ENCODE data around the gene ABHD16B. TPM values are rescaled to one million over a fixed set of nuclear protein-coding genes. Genes with fewer than 3 reads are reported as not detected.
A peak's percentile ranks its signal among the peaks of the same experiment; 100 is the strongest.

The ABHD16B gene
- total RNA-seq: not detected in 2 replicates

DNA sequence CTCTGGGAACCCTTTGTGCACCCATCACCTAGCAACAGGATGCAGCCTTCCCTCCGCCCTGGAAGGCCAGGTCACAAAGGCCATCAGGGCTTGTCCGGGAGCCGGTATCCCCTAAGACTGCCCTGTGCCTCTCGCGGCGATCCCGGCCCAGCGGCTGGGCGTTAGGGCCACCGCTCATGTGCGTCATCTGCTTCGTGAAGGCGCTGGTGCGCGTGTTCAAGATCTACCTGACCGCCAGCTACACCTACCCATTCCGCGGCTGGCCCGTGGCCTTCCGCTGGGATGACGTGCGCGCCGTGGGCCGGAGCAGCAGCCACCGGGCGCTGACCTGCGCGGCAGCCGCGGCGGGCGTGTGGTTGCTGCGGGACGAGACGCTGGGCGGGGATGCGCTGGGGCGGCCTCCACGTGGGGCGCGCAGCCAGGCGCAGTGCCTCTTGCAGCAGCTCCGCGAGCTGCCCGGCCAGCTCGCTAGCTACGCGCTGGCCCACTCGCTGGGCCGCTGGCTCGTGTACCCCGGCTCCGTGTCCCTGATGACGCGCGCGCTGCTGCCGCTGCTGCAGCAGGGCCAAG lies at the start of gene ABHD16B:
ABHD16B (plus strand) TSS at position 134 of the 570 bp plus-strand sequence; CDS start at position 177, 43 bp downstream.
- Histone ChIP-seq H3K4me1 (ENCODE audit: insufficient read depth, low read length) (peaks cover 31% of the 10 kb centered on the region), H3K27ac (ENCODE audit: low read depth, low read length) (no peak within 1 kb of the TSS), H3K4me2 (ENCODE audit: insufficient read depth, low read length) (no peak within 1 kb of the TSS), H3K9me3 (ENCODE audit: low read depth, low read length) (no peaks in the 10 kb centered on the region), H3K36me3 (ENCODE audit: insufficient read depth, low read length) (peaks cover 6% of the 10 kb centered on the region), H4K20me1 (ENCODE audit: insufficient read depth, low read length) (peaks cover 16% of the 10 kb centered on the region), H3K4me3 (ENCODE audit: insufficient read depth, low read length) (no peak within 1 kb of the TSS), H3K79me2 (ENCODE audit: insufficient read depth, low read length) (peaks cover 42% of the 10 kb centered on the region), H2AFZ (ENCODE audit: low read length) (no peak within 1 kb of the TSS), H3K27me3 (ENCODE audit: insufficient read depth, low read length) (no peaks in the 10 kb centered on the region)
- peak; percentile 51 for DNase-seq (ENCODE audit: insufficient read length, low spot score, missing footprints)
- TF ChIP-seq, protein P1, sequence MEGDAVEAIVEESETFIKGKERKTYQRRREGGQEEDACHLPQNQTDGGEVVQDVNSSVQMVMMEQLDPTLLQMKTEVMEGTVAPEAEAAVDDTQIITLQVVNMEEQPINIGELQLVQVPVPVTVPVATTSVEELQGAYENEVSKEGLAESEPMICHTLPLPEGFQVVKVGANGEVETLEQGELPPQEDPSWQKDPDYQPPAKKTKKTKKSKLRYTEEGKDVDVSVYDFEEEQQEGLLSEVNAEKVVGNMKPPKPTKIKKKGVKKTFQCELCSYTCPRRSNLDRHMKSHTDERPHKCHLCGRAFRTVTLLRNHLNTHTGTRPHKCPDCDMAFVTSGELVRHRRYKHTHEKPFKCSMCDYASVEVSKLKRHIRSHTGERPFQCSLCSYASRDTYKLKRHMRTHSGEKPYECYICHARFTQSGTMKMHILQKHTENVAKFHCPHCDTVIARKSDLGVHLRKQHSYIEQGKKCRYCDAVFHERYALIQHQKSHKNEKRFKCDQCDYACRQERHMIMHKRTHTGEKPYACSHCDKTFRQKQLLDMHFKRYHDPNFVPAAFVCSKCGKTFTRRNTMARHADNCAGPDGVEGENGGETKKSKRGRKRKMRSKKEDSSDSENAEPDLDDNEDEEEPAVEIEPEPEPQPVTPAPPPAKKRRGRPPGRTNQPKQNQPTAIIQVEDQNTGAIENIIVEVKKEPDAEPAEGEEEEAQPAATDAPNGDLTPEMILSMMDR (IDR thresholded peaks at IDR 0.05; ENCODE audit: extremely low read depth, low read depth, low read length): no peak

DNA sequence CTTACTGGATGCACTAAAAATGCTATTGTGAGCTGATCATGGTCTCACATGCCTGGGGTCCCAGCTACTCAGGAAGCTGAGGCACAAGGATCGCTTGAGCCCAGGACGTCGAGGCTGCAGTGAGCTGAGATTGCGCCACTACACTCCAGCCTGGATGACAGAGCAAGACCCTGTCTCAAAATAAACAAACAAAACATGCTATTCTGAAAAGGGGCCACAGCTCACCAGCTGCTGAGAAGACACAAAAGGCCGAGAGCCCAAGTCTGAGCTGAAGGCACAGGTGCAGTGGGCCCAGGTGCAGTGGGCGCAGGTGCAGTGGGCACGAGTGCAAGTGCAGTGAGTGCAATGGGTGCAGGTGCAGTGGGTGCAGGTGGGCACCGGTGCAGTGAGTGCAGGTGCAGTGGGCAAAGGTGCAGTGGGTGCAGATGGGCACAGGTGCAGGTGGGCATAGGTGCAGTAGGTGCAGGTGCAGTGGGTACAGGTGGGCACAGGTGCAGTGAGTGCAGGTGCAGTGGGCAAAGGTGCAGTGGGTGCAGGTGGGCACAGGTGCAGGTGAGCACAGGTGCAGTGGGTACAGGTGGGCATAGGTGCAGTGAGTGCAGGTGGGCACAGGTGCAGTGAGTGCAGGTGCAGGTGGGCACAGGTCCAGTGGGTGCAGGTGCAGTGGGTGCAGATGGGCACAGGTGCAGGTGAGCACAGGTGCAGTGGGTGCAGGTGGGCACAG lies 46.2 kb upstream of the ABHD16B start:
- Histone ChIP-seq H3K27ac (ENCODE audit: low read depth, low read length) (no peak overlapping the region), H4K20me1 (ENCODE audit: insufficient read depth, low read length) (peaks cover 4% of the 10 kb centered on the region), H3K4me3 (ENCODE audit: insufficient read depth, low read length) (no peak overlapping the region), H3K36me3 (ENCODE audit: insufficient read depth, low read length) (no peaks in the 10 kb centered on the region), H3K4me2 (ENCODE audit: insufficient read depth, low read length) (no peak overlapping the region), H2AFZ (ENCODE audit: low read length) (no peak overlapping the region), H3K9me3 (ENCODE audit: low read depth, low read length) (no peaks in the 10 kb centered on the region), H3K4me1 (ENCODE audit: insufficient read depth, low read length) (peaks cover 2% of the 10 kb centered on the region), H3K79me2 (ENCODE audit: insufficient read depth, low read length) (no peaks in the 10 kb centered on the region), H3K27me3 (ENCODE audit: insufficient read depth, low read length) (no peaks in the 10 kb centered on the region)
- peak; percentile 80 for DNase-seq (ENCODE audit: insufficient read length, low spot score, missing footprints)
- TF ChIP-seq, protein P1 (IDR thresholded peaks at IDR 0.05; ENCODE audit: extremely low read depth, low read depth, low read length): no peak

DNA sequence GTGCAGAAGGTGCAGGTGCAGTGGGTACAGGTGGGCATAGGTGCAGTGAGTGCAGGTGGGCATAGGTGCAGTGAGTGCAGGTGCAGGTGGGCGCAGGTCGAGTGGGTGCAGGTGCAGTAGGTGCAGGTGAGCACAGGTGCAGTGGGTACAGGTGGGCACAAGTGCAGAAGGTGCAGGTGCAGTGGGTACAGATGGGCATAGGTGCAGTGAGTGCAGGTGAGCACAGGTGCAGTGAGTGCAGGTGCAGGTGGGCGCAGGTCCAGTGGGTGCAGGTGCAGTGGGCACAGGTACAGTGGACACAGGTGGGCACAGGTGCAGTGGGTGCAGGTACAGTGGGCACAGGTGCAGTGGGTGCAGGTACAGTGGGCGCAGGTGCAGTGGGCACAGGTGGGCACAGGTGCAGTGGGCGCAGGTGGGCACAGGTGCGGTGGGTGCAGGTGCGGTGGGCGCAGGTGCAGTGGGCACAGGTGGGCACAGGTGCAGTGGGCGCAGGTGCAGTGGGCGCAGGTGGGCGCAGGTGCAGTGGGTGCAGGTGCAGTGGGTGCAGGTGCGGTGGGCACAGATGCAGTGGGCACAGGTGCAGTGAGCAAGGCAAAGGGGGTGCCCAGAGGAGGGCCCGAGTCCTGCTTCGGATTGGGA lies 45.6 kb upstream of the ABHD16B start:
- Histone ChIP-seq H3K27me3 (ENCODE audit: insufficient read depth, low read length) (no peaks in the 10 kb centered on the region), H3K4me2 (ENCODE audit: insufficient read depth, low read length) (no peak overlapping the region), H2AFZ (ENCODE audit: low read length) (no peak overlapping the region), H3K9me3 (ENCODE audit: low read depth, low read length) (no peaks in the 10 kb centered on the region), H3K36me3 (ENCODE audit: insufficient read depth, low read length) (no peaks in the 10 kb centered on the region), H3K27ac (ENCODE audit: low read depth, low read length) (no peak overlapping the region), H3K4me3 (ENCODE audit: insufficient read depth, low read length) (no peak overlapping the region), H3K4me1 (ENCODE audit: insufficient read depth, low read length) (peaks cover 2% of the 10 kb centered on the region), H4K20me1 (ENCODE audit: insufficient read depth, low read length) (peaks cover 4% of the 10 kb centered on the region), H3K79me2 (ENCODE audit: insufficient read depth, low read length) (no peaks in the 10 kb centered on the region)
- TF ChIP-seq, protein P1 (IDR thresholded peaks at IDR 0.05; ENCODE audit: extremely low read depth, low read depth, low read length): no peak
- no peak for DNase-seq (ENCODE audit: insufficient read length, low spot score, missing footprints)
